Measurements from ENCODE around the gene DAPK2. TPM values are rescaled to one million over a fixed set of nuclear protein-coding genes. Genes with fewer than 3 reads are reported as not detected.

DAPK2 gene
- total RNA-seq, 3 donors from 2014 or later = 32.0 to 82.0 (median 35.5) TPM

DNA sequence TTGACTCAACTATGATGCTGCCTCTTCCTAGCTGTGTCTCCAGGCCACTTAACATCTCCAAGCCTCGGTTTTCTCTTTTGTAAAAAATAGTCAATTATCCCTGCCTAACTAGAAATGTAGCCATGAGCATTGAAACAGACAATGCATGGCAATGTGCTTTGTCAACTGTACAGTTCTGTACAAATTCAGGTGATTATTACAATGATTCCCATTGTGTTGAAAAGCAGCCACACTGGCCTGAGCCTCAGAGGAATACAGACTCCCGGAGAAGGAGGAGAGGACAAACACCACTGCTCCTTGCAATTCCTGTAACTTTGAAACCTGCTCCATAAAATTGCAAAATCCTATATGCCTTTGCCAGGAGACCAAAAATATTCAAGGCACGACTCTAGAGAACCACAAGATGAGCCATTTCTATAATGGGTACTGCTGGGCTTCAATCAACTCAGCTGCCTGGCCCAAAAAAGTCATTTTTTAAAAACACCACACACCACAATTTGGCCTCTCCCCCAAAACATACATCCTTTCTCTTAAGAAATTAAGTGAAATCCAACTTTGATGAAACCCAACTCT, 28.6 kb downstream of the DAPK2 start:
- Histone ChIP-seq H3K9me3 (no peaks in the 10 kb centered on the region), H3K36me3 (ENCODE audit: low read depth) (no peaks in the 10 kb centered on the region), H3K4me3 (no peak overlapping the region), H3K4me1 (ENCODE audit: low read depth) (peaks cover 29% of the 10 kb centered on the region)
- ATAC-seq = no peak
- TF ChIP-seq, protein P1, sequence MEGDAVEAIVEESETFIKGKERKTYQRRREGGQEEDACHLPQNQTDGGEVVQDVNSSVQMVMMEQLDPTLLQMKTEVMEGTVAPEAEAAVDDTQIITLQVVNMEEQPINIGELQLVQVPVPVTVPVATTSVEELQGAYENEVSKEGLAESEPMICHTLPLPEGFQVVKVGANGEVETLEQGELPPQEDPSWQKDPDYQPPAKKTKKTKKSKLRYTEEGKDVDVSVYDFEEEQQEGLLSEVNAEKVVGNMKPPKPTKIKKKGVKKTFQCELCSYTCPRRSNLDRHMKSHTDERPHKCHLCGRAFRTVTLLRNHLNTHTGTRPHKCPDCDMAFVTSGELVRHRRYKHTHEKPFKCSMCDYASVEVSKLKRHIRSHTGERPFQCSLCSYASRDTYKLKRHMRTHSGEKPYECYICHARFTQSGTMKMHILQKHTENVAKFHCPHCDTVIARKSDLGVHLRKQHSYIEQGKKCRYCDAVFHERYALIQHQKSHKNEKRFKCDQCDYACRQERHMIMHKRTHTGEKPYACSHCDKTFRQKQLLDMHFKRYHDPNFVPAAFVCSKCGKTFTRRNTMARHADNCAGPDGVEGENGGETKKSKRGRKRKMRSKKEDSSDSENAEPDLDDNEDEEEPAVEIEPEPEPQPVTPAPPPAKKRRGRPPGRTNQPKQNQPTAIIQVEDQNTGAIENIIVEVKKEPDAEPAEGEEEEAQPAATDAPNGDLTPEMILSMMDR (IDR thresholded peaks at IDR 0.05) = no peak
- no peak for DNase-seq
- intact Hi-C loops (cut with DNase I, micrococcal nuclease) = no loop called here

GRCh38 chr15:64017082-64017588, 29.1 kb downstream of the DAPK2 start:
- Histone ChIP-seq H3K36me3 (ENCODE audit: low read depth) (no peaks in the 10 kb centered on the region), H3K4me1 (ENCODE audit: low read depth) (peaks cover 27% of the 10 kb centered on the region), H3K9me3 (no peaks in the 10 kb centered on the region), H3K4me3 (no peak overlapping the region)
- ATAC-seq = peak; percentile 14
- no peak for DNase-seq
- TF ChIP-seq, protein P1 (IDR thresholded peaks at IDR 0.05) = no peak
- intact Hi-C loops (cut with DNase I, micrococcal nuclease) = no loop called here

DNA sequence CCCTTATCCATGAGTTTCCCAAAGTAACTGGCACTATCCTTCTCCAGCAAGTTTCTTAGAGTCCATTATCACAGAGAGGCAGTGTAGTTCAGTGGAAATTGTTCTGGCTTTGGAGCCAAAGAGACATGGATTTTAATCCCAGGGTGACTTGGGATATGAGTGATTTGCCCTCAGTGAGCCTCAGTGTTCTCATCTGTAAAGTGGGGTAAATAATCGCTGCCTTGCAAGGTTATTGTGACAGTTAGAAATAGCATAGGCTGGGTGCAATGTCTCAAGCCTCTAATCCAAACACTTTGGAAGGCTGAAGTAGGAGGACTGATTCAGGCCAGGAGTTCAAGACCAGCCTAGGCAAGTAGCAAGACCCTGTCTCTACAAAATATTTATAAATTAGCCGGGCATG, 30.0 kb downstream of the DAPK2 start:
- TF ChIP-seq, protein P1 (IDR thresholded peaks at IDR 0.05) = no peak
- Histone ChIP-seq H3K4me3 (no peak overlapping the region), H3K36me3 (ENCODE audit: low read depth) (no peaks in the 10 kb centered on the region), H3K9me3 (no peaks in the 10 kb centered on the region), H3K4me1 (ENCODE audit: low read depth) (peaks cover 27% of the 10 kb centered on the region)
- DNase-seq = no peak
- intact Hi-C loops (cut with DNase I, micrococcal nuclease) = no loop called here
- ATAC-seq = no peak

GRCh38 chr15:64014995-64015394, 31.3 kb downstream of the DAPK2 start:
- Histone ChIP-seq H3K36me3 (ENCODE audit: low read depth) (no peaks in the 10 kb centered on the region), H3K4me1 (ENCODE audit: low read depth) (peaks cover 26% of the 10 kb centered on the region), H3K4me3 (no peak overlapping the region), H3K9me3 (no peaks in the 10 kb centered on the region)
- DNase-seq = no peak
- intact Hi-C loops (cut with DNase I, micrococcal nuclease) = no loop called here
- no peak for ATAC-seq
- TF ChIP-seq, protein P1 (IDR thresholded peaks at IDR 0.05) = no peak

- no peak overlapping the region for H3K4me3 ChIP-seq
- peaks cover 39% of the 10 kb centered on the region for H3K4me1 ChIP-seq (ENCODE audit: low read depth)
- intact Hi-C loops (cut with DNase I, micrococcal nuclease) = no loop called here
- no peaks in the 10 kb centered on the region for H3K36me3 ChIP-seq (ENCODE audit: low read depth)
- DNase-seq (no peak), ATAC-seq (peak; percentile 59)
- no peaks in the 10 kb centered on the region for H3K9me3 ChIP-seq
- TF ChIP-seq, protein P1 (IDR thresholded peaks at IDR 0.05) = no peak
These were observed 32.9 kb downstream of the DAPK2 start for GRCh38 chr15:64013179-64014062.

Data from mucosa of descending colon (tissue), 3 donors.